Measurements from ENCODE around the gene SLC25A51.

Gene SLC25A51

DNA sequence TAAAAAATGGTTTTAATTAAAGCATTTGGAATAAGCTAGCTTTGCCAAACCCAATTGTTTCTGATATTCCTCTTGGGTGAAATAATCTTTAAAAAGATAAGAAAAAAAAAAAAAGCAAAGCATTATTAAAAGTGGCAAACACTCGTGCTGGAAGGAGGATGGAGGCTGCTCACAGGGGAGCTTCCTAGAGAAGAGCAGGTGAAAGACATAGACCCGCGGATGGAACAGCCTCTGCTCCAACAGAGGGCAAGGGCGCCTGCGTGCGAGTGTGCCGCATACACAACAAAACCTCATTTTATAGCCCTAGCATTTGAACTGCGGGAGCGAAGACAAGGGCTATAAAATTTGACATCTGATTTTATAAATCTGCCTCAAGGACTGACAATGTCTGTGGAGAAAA, 33.4 kb upstream of the SLC25A51 start:
- in situ Hi-C loops (cut with MboI; ENCODE audit: low pct_unique_long_range_greater_than_20kb, low sequenced_read_pairs, unreplicated experiment): no loop called here

DNA sequence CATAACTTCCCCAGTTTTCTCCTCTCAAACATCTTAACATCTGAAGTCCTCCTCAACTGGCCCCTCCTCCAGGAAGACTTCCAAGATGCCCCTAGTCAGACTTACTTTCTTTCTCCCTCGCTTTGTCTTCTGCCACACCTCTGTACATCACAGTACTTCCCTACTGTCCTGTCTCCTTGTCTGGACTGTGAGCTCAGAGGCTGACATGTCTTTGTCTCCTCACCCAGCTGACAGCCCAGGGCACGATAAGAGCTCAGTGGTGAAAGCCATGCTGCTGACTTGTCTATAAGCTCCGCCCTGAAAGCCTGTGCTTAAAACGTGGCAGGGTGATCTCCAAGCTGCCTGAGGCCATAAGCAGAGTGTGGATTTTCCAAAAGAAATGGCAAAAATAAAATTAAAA, 33.0 kb upstream of the SLC25A51 start:
- TF ChIP-seq, protein P1, sequence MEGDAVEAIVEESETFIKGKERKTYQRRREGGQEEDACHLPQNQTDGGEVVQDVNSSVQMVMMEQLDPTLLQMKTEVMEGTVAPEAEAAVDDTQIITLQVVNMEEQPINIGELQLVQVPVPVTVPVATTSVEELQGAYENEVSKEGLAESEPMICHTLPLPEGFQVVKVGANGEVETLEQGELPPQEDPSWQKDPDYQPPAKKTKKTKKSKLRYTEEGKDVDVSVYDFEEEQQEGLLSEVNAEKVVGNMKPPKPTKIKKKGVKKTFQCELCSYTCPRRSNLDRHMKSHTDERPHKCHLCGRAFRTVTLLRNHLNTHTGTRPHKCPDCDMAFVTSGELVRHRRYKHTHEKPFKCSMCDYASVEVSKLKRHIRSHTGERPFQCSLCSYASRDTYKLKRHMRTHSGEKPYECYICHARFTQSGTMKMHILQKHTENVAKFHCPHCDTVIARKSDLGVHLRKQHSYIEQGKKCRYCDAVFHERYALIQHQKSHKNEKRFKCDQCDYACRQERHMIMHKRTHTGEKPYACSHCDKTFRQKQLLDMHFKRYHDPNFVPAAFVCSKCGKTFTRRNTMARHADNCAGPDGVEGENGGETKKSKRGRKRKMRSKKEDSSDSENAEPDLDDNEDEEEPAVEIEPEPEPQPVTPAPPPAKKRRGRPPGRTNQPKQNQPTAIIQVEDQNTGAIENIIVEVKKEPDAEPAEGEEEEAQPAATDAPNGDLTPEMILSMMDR (IDR thresholded peaks at IDR 0.05; ENCODE audit: extremely low read depth, insufficient read depth, missing control alignments): no peak
- in situ Hi-C loops (cut with MboI; ENCODE audit: low pct_unique_long_range_greater_than_20kb, low sequenced_read_pairs, unreplicated experiment): no loop called here
- no peak for DNase-seq (ENCODE audit: low spot score)

More for the DNA sequence above, 33.4 kb upstream of the SLC25A51 start:
- DNase-seq (ENCODE audit: low spot score): no peak
- TF ChIP-seq, protein P1 (IDR thresholded peaks at IDR 0.05; ENCODE audit: extremely low read depth, insufficient read depth, missing control alignments): no peak

DNA sequence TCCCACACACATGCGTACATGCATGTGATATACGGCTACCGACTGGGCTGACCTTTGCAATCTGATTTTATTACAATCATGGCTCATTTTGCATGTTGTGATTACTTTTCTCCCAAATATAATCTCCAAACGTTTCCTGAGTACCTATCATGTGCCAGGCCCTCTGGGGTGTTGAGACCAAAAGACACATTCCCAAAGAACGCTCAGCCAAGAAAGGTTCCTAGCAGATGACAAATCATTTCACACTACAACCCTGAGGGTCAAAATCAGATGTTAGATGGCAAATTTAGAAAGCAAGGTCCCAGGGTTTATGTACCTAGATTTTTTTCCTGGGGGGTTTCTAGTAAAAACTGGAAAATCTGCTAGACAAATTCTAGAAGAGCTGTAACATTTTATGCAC, 32.4 kb upstream of the SLC25A51 start:
- in situ Hi-C loops (cut with MboI; ENCODE audit: low pct_unique_long_range_greater_than_20kb, low sequenced_read_pairs, unreplicated experiment): no loop called here
- DNase-seq (ENCODE audit: low spot score): no peak
- TF ChIP-seq, protein P1 (IDR thresholded peaks at IDR 0.05; ENCODE audit: extremely low read depth, insufficient read depth, missing control alignments): no peak

DNA sequence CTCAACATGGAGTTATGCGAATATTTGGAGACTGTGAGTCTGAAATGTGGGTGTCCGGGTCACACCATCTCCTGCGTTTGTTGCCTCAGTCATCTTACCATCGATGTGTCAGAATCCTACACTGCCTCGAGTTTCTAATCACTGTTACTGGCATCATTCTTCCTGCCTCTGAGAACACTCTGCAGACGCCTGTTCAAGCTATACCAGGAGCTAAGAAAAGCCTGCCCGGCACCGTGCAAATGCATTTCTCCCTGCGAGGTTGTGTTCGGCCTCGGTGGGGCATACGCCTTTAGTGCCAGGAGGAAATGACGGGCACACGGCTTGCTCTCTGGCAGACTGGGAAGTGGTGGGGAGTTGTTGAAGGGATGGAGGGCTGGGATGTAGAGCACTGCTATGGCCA, 31.2 kb upstream of the SLC25A51 start:
- no peak for DNase-seq (ENCODE audit: low spot score)

DNA sequence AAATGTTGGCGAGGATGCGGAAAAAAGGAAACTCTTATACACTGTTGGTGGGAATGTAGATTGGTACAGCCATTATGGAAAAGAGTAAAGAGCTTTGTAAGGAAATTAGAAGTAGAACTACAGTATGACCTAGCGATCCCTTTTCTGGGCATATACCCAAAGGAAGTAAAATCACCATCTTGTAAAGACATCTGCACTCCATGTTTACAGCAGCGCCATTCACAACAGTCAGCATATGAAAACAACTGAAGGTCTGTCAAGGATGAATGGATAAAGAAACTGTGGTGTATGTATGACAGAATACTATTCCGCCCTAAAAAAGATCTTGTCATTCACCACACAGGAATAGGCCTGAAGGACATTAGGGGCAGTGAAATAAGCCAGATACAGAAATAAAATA, 27.7 kb upstream of the SLC25A51 start:
- in situ Hi-C loops (cut with MboI; ENCODE audit: low pct_unique_long_range_greater_than_20kb, low sequenced_read_pairs, unreplicated experiment): no loop called here
- TF ChIP-seq, protein P1 (IDR thresholded peaks at IDR 0.05; ENCODE audit: extremely low read depth, insufficient read depth, missing control alignments): no peak
- DNase-seq (ENCODE audit: low spot score): no peak

More for the DNA sequence above, 31.2 kb upstream of the SLC25A51 start:
- in situ Hi-C loops (cut with MboI; ENCODE audit: low pct_unique_long_range_greater_than_20kb, low sequenced_read_pairs, unreplicated experiment): no loop called here
- TF ChIP-seq, protein P1 (IDR thresholded peaks at IDR 0.05; ENCODE audit: extremely low read depth, insufficient read depth, missing control alignments): no peak

DNA sequence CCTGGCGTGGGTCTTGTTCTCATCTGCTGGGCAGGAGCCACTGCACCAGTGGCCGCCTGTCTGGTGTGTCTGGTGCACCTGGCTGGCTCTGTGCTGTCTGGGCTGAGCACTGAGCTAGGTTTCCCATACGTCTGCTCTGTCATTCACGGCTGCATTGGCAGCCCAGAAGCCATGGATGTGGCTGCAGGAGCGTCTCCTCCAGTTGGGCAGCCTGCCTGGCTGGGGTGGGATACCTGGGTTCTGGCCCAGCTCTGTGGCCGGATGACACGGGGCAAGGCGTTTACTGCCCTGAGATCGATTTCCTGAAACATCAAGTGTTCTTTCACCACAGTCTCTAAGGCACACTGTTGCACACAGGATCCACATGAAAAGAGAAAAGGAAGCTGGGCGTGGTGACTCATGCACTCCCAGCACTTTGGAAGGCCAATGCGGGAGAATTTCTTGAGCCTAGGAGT, 25.5 kb upstream of the SLC25A51 start:
- in situ Hi-C loops (cut with MboI; ENCODE audit: low pct_unique_long_range_greater_than_20kb, low sequenced_read_pairs, unreplicated experiment): loop anchor here (10.0 kb wide), 1 partner anchor 235 kb away; no protein-coding TSS in a partner anchor
- TF ChIP-seq, protein P1 (IDR thresholded peaks at IDR 0.05; ENCODE audit: extremely low read depth, insufficient read depth, missing control alignments): no peak
- no peak for DNase-seq (ENCODE audit: low spot score)
